Small intestine (tissue), 7 donors: ENCODE measurements around the gene CDK14. TPM values are rescaled to one million over a fixed set of nuclear protein-coding genes. Genes with fewer than 3 reads are reported as not detected.
A peak's percentile ranks its signal among the peaks of the same experiment; 100 is the strongest.

Source experiments
- DNase-seq, 2 donors: peaks; one replicate each; pipeline versions ENCODE4 v3.0.0 to v3.0.0-alpha.2; 2013
- FAIRE-seq: peaks from 2 replicates; lab custom pipeline; 2012; peaks lifted over from hg19 to GRCh38; lab: Jason Lieb, UNC
- H3K27ac ChIP-seq, 3 donors: one replicate each; pipeline ENCODE4 v1.5.1; 2013; ENCODE audit warnings: low read length in 2 of 3, mild to moderate bottlenecking in 2 of 3, control low read depth in 1 of 3, inconsistent platforms in 1 of 3, low read depth in 1 of 3, moderate library complexity in 1 of 3
- H3K27me3 ChIP-seq, 3 donors: one replicate each; pipeline ENCODE4 v1.6.1; 2013; ENCODE audit warnings: low read length in 3 of 3, inconsistent platforms in 1 of 3; ENCODE audit not compliant: control insufficient read depth in 3 of 3, insufficient read depth in 3 of 3
- H3K36me3 ChIP-seq, 3 donors: one replicate each; pipeline ENCODE4 v1.6.1; 2013; ENCODE audit warnings: low read length in 3 of 3, inconsistent platforms in 1 of 3, low read depth in 1 of 3, mild to moderate bottlenecking in 1 of 3, moderate library complexity in 1 of 3; ENCODE audit not compliant: control insufficient read depth in 3 of 3, insufficient read depth in 2 of 3
- H3K4me1 ChIP-seq, 3 donors: one replicate each; pipeline ENCODE4 v1.6.1; 2013; ENCODE audit warnings: low read length in 2 of 3, inconsistent platforms in 1 of 3, low read depth in 1 of 3, mild to moderate bottlenecking in 1 of 3, moderate library complexity in 1 of 3; ENCODE audit not compliant: control insufficient read depth in 3 of 3, insufficient read depth in 2 of 3
- H3K4me3 ChIP-seq, 3 donors: one replicate each; pipeline ENCODE4 v1.5.1; 2013; ENCODE audit warnings: low read length in 3 of 3, control low read depth in 1 of 3, inconsistent platforms in 1 of 3, low read depth in 1 of 3, mild to moderate bottlenecking in 1 of 3, moderate library complexity in 1 of 3
- H3K9me3 ChIP-seq, 2 donors: one replicate each; pipeline ENCODE4 v1.6.1; 2013; ENCODE audit warnings: low read depth in 1 of 2, low read length in 1 of 2; ENCODE audit not compliant: control insufficient read depth in 2 of 2, insufficient read depth in 1 of 2
- WGBS, 3 donors: extraction: QIAGEN DNeasy Blood & Tissue Kit; methylation state at CpG; one replicate each; pipeline ENCODE4 v1.1.7; 2013; 5-methylcytosine and 5-hydroxymethylcytosine counted together
- polyA plus RNA-seq, 4 donors: library from polyadenylated mRNA; stranded (reverse) in 3 of 4; unstranded in 1 of 4; fragments of 200-250 nt in 3 of 4; fragments of 120-200 nt in 1 of 4; gene quantifications; one replicate each; pipeline versions ENCODE4 v1.2.1 to v1.2.3, GENCODE V29; 2013
- donor health status: healthy with polysubstance abuse.
- donor health status: control.
- donor health status: control.
- donor health status: Bipolar disorder and iron deficiency.
- donor health status: healthy.

Gene CDK14
- polyA plus RNA-seq, 4 donors, result 1.1 to 6.3 (median 2.0) TPM; not detected in 1

DNA sequence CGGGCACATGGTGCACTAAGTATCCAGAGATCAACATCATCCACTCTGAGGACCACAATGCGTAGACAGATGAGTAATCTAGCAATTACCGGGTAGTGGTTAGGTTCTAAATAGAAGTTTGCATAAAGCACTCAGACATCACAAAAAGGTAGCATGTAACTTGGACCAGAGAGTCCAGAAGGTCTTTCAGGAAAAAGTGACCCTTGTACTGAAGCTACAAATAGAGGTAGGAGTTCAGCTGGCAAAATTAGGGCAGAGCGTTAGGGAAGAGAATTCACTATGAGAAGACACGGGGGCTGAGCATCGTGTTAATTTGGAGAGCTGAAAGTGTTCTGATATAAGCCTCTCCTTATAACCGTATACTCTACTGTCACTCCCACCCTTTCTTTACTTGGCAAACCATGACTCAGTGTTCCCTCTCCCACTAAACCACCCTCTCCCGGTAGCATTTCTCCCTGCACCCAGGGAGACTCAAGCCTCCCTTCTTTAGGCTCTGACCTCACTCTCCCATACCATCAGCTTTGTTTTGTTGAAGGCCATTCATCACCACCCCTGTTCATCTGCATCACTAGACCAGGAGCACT lies 445.9 kb downstream of the CDK14 start:
- FAIRE-seq, result no peak
- Histone ChIP-seq H3K27me3 (no peaks in the 10 kb centered on the region), H3K4me1 (no peaks in the 10 kb centered on the region), H3K36me3 (no peaks in the 10 kb centered on the region), H3K9me3 (no peaks in the 10 kb centered on the region), H3K27ac (no peak overlapping the region), H3K4me3 (no peak overlapping the region)
- DNase-seq, result no peak
- WGBS, 3 donors, result 90 to 91% (median 90%) methylated on average over 8 of the region's 8 CpGs

DNA sequence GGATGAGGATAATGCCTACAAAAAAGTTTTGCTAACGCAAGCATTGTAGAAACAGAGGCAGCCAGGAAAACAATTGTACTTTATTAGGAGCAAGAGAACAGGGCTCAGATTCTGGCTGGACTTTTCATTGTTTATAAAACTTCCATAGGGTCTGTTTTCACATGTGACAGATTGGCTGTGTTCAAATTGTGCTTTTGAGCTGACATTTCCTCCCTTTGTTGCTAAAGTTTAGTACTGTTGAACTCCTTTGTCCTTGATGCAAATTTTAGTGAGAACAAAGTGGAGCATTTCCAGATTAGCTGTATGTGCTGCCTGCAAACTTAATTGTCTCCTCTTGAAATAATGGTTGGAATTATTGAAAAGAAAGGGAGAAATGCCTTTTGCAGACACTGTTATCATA lies 447.1 kb downstream of the CDK14 start:
- no peaks in the 10 kb centered on the region for H3K9me3 ChIP-seq
- no peaks in the 10 kb centered on the region for H3K4me1 ChIP-seq
- H3K4me3 ChIP-seq, result no peak overlapping the region
- FAIRE-seq (no peak), DNase-seq (no peak)
- 73 to 92% (median 86%) methylated on average over 1 of the region's 1 CpG for WGBS, 3 donors
- H3K36me3 ChIP-seq, result no peaks in the 10 kb centered on the region
- no peak overlapping the region for H3K27ac ChIP-seq
- H3K27me3 ChIP-seq, result no peaks in the 10 kb centered on the region

DNA sequence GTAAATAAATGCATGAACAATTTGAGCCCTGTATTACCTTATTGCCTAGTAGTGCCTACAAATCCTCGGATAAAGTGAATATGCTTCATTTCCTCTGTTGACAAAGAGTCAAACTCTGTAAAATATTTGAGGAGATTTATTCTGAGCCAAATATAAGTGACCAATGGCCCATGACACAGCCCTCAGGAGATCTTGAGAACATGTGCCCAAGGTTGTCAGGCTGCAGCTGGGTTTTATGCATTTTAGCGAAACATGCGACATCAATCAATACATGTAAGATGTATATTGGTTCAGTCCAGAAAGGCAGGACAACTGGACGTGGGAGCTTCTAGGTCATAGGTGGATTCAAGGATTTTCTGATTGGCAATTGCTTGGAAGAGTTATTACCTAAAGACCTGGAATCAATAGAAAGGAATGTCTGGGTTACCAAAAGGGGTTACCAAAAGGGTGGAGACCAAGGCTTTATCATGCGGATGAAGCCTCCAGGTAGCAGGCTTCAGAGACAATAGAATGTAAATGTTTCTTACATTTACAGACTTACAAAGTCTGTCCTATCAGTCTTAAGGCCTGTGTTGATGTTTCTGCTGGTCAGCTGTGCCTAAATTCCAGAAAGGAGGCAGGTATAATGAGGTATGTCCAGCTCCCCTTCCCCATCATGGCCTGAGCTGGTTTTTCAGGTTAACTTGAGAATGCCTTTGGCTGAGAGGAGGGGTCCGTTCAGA lies 448.0 kb downstream of the CDK14 start:
- Histone ChIP-seq H3K36me3 (no peaks in the 10 kb centered on the region), H3K4me3 (no peak overlapping the region), H3K9me3 (no peaks in the 10 kb centered on the region), H3K4me1 (no peaks in the 10 kb centered on the region), H3K27ac (no peak overlapping the region), H3K27me3 (no peaks in the 10 kb centered on the region)
- FAIRE-seq, result no peak
- 87 to 93% (median 92%) methylated on average over 6 of the region's 6 CpGs for WGBS, 3 donors
- no peak for DNase-seq

- H3K4me3 ChIP-seq, result no peak overlapping the region
- 62 to 98% (median 85%) methylated on average over 1 of the region's 1 CpG for WGBS, 3 donors
- FAIRE-seq (no peak), DNase-seq (no peak)
- no peak overlapping the region for H3K27ac ChIP-seq
- H3K27me3 ChIP-seq, result no peaks in the 10 kb centered on the region
- no peaks in the 10 kb centered on the region for H3K36me3 ChIP-seq
- no peaks in the 10 kb centered on the region for H3K9me3 ChIP-seq
- H3K4me1 ChIP-seq, result no peaks in the 10 kb centered on the region
These were observed 449.5 kb downstream of the CDK14 start for GRCh38 chr7:91045606-91046005.

- H3K4me3 ChIP-seq, result no peak overlapping the region
- DNase-seq, result no peak
- FAIRE-seq, result peak; percentile 30
- H3K4me1 ChIP-seq, result no peaks in the 10 kb centered on the region
- H3K27ac ChIP-seq, result no peak overlapping the region
- H3K36me3 ChIP-seq, result no peaks in the 10 kb centered on the region
- WGBS, 3 donors, result 74 to 81% (median 76%) methylated on average over 2 of the region's 2 CpGs
- H3K9me3 ChIP-seq, result no peaks in the 10 kb centered on the region
- no peaks in the 10 kb centered on the region for H3K27me3 ChIP-seq
These were observed 450.4 kb downstream of the CDK14 start for GRCh38 chr7:91046322-91047089.

DNA sequence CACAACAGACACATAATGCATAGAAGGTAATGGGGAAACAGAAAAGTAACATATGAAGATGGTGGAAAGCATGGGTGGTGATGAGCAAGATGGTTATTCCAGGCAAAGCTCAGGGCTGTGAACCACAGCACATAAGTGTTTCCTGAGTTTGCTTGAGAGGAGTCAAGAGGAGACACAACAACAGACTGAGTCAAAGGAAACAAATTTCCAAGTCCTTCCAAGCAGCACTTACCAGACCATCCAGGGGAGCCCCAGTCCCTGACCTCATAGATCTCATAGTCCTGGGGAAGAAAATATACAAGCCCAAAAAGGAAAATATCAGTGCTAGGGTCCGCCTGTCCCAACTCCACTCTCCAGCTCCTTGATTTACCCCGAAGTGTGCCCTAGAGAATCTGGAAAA lies 451.5 kb downstream of the CDK14 start:
- no peak overlapping the region for H3K4me3 ChIP-seq
- H3K4me1 ChIP-seq, result no peaks in the 10 kb centered on the region
- 88 to 94% (median 89%) methylated on average over 2 of the region's 2 CpGs for WGBS, 3 donors
- DNase-seq, result no peak
- FAIRE-seq, result no peak
- H3K27ac ChIP-seq, result no peak overlapping the region
- no peaks in the 10 kb centered on the region for H3K36me3 ChIP-seq
- H3K27me3 ChIP-seq, result no peaks in the 10 kb centered on the region
- no peaks in the 10 kb centered on the region for H3K9me3 ChIP-seq

DNA sequence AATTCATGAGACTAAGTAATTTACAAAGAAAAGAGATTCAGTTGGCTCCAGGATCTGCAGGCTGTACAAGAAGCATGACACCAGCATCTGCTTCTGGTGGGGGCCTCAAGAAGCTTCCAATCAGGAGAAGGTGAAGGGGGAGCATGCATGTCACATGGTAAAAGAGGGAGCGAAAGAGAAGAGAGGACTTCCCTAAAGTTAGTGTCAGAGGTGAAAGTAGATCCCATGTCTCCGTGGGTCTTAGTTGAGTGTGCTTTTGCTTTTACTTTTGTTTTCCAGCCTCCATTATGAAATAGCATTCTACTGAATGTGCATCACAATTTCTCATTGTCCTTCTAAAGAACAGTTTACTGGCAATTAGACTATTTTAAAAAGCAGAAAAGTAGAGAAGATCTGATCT lies 454.6 kb downstream of the CDK14 start:
- Histone ChIP-seq H3K27ac (peak overlapping the region in 1 of 3 donors; percentile 45), H3K27me3 (no peaks in the 10 kb centered on the region), H3K36me3 (no peaks in the 10 kb centered on the region), H3K4me3 (no peak overlapping the region), H3K4me1 (no peaks in the 10 kb centered on the region), H3K9me3 (no peaks in the 10 kb centered on the region)
- DNase-seq (peak; percentile 10 to 28), FAIRE-seq (no peak)
- WGBS, 3 donors, result 21 to 41% (median 36%) methylated on average over 2 of the region's 2 CpGs

GRCh38 chr7:91051966-91052365 lies 455.8 kb downstream of the CDK14 start:
- no peaks in the 10 kb centered on the region for H3K27me3 ChIP-seq
- FAIRE-seq, result no peak
- H3K27ac ChIP-seq, result no peak overlapping the region
- WGBS, 3 donors, result 94 to 97% (median 95%) methylated on average over 3 of the region's 3 CpGs
- no peak for DNase-seq
- no peaks in the 10 kb centered on the region for H3K36me3 ChIP-seq
- no peak overlapping the region for H3K4me3 ChIP-seq
- H3K4me1 ChIP-seq, result no peaks in the 10 kb centered on the region
- H3K9me3 ChIP-seq, result no peaks in the 10 kb centered on the region
